ENCODE results near the gene COA3. TPM values are rescaled to one million over a fixed set of nuclear protein-coding genes. Genes with fewer than 3 reads are reported as not detected.

Gene COA3
- polyA plus RNA-seq, 1 of the 3 experiments (the other 2 are of a cell fraction), result 103 TPM

DNA sequence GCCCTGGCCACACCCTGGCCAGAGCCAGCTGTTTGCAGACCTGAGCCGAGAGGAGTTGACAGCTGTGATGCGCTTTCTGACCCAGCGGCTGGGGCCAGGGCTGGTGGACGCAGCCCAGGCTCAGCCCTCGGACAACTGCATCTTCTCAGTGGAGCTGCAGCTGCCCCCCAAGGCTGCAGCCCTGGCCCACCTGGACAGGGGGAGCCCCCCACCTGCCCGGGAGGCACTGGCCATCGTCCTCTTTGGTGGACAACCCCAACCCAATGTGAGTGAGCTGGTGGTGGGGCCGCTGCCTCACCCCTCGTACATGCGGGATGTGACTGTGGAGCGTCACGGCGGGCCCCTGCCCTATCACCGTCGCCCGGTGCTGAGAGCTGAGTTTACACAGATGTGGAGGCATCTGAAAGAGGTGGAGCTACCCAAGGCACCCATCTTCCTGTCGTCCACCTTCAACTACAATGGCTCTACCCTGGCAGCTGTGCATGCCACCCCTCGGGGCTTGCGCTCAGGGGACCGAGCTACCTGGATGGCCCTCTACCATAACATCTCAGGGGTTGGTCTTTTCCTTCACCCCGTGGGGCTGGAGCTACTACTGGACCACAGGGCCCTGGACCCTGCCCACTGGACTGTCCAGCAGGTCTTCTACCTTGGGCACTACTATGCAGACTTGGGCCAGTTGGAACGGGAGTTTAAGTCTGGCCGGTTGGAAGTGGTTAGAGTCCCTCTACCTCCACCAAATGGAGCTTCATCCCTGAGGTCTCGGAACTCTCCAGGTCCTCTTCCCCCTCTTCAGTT lies 46.5 kb upstream of the COA3 start:
- no peak overlapping the region for H3K4me3 ChIP-seq (ENCODE audit: low read depth in 2 of 2, low read length in 1 of 2)
- H3K9me3 ChIP-seq, result no peaks in the 10 kb centered on the region
- no peaks in the 10 kb centered on the region for H3K79me2 ChIP-seq (ENCODE audit: insufficient read depth)
- no peak overlapping the region for H3K4me2 ChIP-seq
- H3K9ac ChIP-seq, result no peak overlapping the region
- H3K4me1 ChIP-seq (ENCODE audit: control insufficient read depth in 1 of 2, insufficient read depth in 2 of 2, low read depth in 1 of 2, low read length in 1 of 2), result peaks cover 0 to 3% of the 10 kb centered on the region in 2 experiments; a peak in 1 of 4 replicates
- H3F3A ChIP-seq (replicated peaks; ENCODE audit: insufficient read depth), result peaks cover 19% of the 10 kb centered on the region
- H3K9me2 ChIP-seq, result no peaks in the 10 kb centered on the region
- no peak for DNase-seq
- ChIA-PET CTCF (interaction anchor here (1.0 to 4.7 kb wide), 10 partner anchors 8 to 153 kb away, joined by 3 to 34 read pairs (median 8); partner anchors contain the start of genes BECN1 and RPL27), POLR2A (interaction anchor here (1.8 kb wide), 1 partner anchor 153 kb away, joined by 6 read pairs; the partner anchor contains the start of gene RPL27)
- H2AFZ ChIP-seq (ENCODE audit: low read depth), result no peak overlapping the region
- 91% methylated on average over 16 of the region's 24 CpGs for WGBS (ENCODE audit: low lambda C conversion rate)
- 0 out of 2 replicates have a peak, but pooled peaks cover 10% of the 10 kb centered on the region for H4K20me1 ChIP-seq (ENCODE audit: insufficient read depth)
- peaks cover 24 to 51% of the 10 kb centered on the region in 2 experiments for H3K36me3 ChIP-seq (replicated peaks in 1 of 2; ENCODE audit: control insufficient read depth in 1 of 2, insufficient read depth in 2 of 2, low read length in 1 of 2)
- no peaks in the 10 kb centered on the region for H3K27me3 ChIP-seq (ENCODE audit: insufficient read depth)
- TF ChIP-seq MEF2A (IDR thresholded peaks at IDR 0.05; ENCODE audit: borderline replicate concordance, low read depth) (no peak), USF2 (IDR thresholded peaks at IDR 0.05; ENCODE audit: borderline replicate concordance, low read depth, low read length) (no peak), FOXJ3 (CRISPR knock-in tag; IDR thresholded peaks at IDR 0.05) (no peak), TCF12 (IDR thresholded peaks at IDR 0.05) (no peak), PBX3 (IDR thresholded peaks at IDR 0.05) (no peak), YY1 (IDR thresholded peaks at IDR 0.05; ENCODE audit: low read depth) (no peak), REST (IDR thresholded peaks at IDR 0.05; ENCODE audit: low read depth, low read length) (no peak), NRF1 (IDR thresholded peaks at IDR 0.05; ENCODE audit: low read depth, low read length) (no peak), EP300 (IDR thresholded peaks at IDR 0.05; ENCODE audit: borderline replicate concordance in 1 of 2, low read depth in 1 of 2, low read length in 1 of 2) (no peak), SIN3A (IDR thresholded peaks at IDR 0.05; ENCODE audit: borderline replicate concordance, low read depth, low read length) (no peak), RAD21 (IDR thresholded peaks at IDR 0.05; ENCODE audit: low read length) (no peak)
- H3K27ac ChIP-seq (ENCODE audit: low read depth in 2 of 2, low read length in 1 of 2), result no peak overlapping the region

Data from SK-N-SH (cell line).